IMR-90 (cell line): ENCODE results near the gene CRBN. TPM values are rescaled to one million over a fixed set of nuclear protein-coding genes. Genes with fewer than 3 reads are reported as not detected.
A peak's percentile ranks its signal among the peaks of the same experiment; 100 is the strongest.

Experiments
- ATAC-seq: fragments of 200-7000 bp; cut with Tn5 transposase; 2 replicates; pipeline ENCODE4 v1.9.1; 2020; ENCODE audit warnings: low read depth, mild to moderate bottlenecking, moderate library complexity
- BruUV-seq: library from RNA; stranded (reverse); fragments of 400-500 nt; replicated peaks from 2 replicates; lab custom pipeline; 2021; lab: Mats Ljungman, UMichigan
- CTCF ChIA-PET: fragments of 300-600 bp; formaldehyde crosslinking; extraction: SDS; loops from one replicate; lab custom pipeline; 2021; ENCODE audit warnings: antibody characterized with exemption; lab: Yijun Ruan, JAX
- POLR2A ChIA-PET: fragments of 300-600 bp; sonication (Branson Sonifier 250); formaldehyde crosslinking; loops from one replicate; lab custom pipeline; 2022; ENCODE audit warnings: antibody characterized with exemption; ENCODE audit not compliant: unreplicated experiment; lab: Charles Lee
- DNase-seq: peaks from one replicate; pipeline ENCODE4 v3.0.0; 2013
- H2AFZ ChIP-seq: replicated peaks from 2 replicates; pipeline ENCODE3; 2013; ENCODE audit warnings: low read length, mild to moderate bottlenecking; ENCODE audit not compliant: poor library complexity
- H2AK5ac ChIP-seq: 2 replicates; pipeline ENCODE4 v1.6.1; 2013; ENCODE audit warnings: low read depth, low read length, inconsistent platforms
- H2AK9ac ChIP-seq: replicated peaks from 2 replicates; pipeline ENCODE3; 2013; ENCODE audit warnings: mild to moderate bottlenecking, low read depth, low read length, moderate library complexity; ENCODE audit not compliant: poor library complexity
- H2BK120ac ChIP-seq: 2 replicates; pipeline ENCODE4 v1.6.1; 2013; ENCODE audit warnings: low read depth, low read length, inconsistent platforms
- H2BK15ac ChIP-seq: 3 replicates; pipeline ENCODE4 v1.6.1; 2013; ENCODE audit warnings: low read depth, low read length, inconsistent platforms
- H2BK20ac ChIP-seq: 2 replicates; pipeline ENCODE4 v1.6.1; 2013; ENCODE audit warnings: low read depth, mild to moderate bottlenecking, inconsistent platforms, low read length, moderate library complexity
- H2BK5ac ChIP-seq: 2 replicates; pipeline ENCODE4 v1.6.1; 2013; ENCODE audit warnings: mild to moderate bottlenecking, low read depth, low read length, inconsistent platforms; ENCODE audit not compliant: poor library complexity, severe bottlenecking
- H3K14ac ChIP-seq: replicated peaks from 2 replicates; pipeline ENCODE4 v1.6.1; 2013; ENCODE audit warnings: low read depth, low read length, inconsistent platforms
- H3K18ac ChIP-seq: 2 replicates; pipeline ENCODE4 v1.6.1; 2013; ENCODE audit warnings: low read depth, low read length, control low read depth
- H3K23ac ChIP-seq: 2 replicates; pipeline ENCODE4 v1.6.1; 2013; ENCODE audit warnings: low read depth, low read length, inconsistent platforms
- H3K27ac ChIP-seq: 2 replicates; pipeline ENCODE4 v1.5.1; 2013; ENCODE audit warnings: mild to moderate bottlenecking, control low read depth, low read length; ENCODE audit not compliant: insufficient read depth
- H3K27me3 ChIP-seq: 2 replicates; pipeline ENCODE4 v1.6.1; 2013; ENCODE audit warnings: low read length; ENCODE audit not compliant: control insufficient read depth, insufficient read depth
- H3K36me3 ChIP-seq: 2 replicates; pipeline ENCODE4 v1.6.1; 2013; ENCODE audit warnings: low read length, mixed read lengths; ENCODE audit not compliant: control insufficient read depth, insufficient read depth
- H3K4ac ChIP-seq: 2 replicates; pipeline ENCODE4 v1.6.1; 2013; ENCODE audit warnings: low read depth, low read length, inconsistent platforms
- H3K4me1 ChIP-seq: 2 replicates; pipeline ENCODE4 v1.6.1; 2013; ENCODE audit warnings: low read length, mixed read lengths; ENCODE audit not compliant: control insufficient read depth, insufficient read depth
- H3K4me2 ChIP-seq: 2 replicates; pipeline ENCODE4 v1.6.1; 2013; ENCODE audit warnings: low read depth, mild to moderate bottlenecking, control low read depth, low read length, moderate library complexity
- H3K4me3 ChIP-seq: 2 replicates; pipeline ENCODE4 v1.5.1; 2013; ENCODE audit warnings: low read depth, mild to moderate bottlenecking, control low read depth, low read length, moderate library complexity; ENCODE audit not compliant: insufficient read depth
- H3K56ac ChIP-seq: 2 replicates; pipeline ENCODE4 v1.6.1; 2013; ENCODE audit warnings: low read length, inconsistent platforms; ENCODE audit not compliant: insufficient read depth; ENCODE audit errors: extremely low read depth
- H3K79me1 ChIP-seq, 2 experiments: 2 replicates each; pipeline ENCODE4 v1.6.1; 2013; ENCODE audit warnings: low read length in 2 of 2, inconsistent platforms in 1 of 2, low read depth in 1 of 2
- H3K9ac ChIP-seq: 2 replicates; pipeline ENCODE4 v1.6.1; 2013; ENCODE audit warnings: low read depth, low read length, control low read depth
- H3K9me1 ChIP-seq: 2 replicates; pipeline ENCODE4 v1.6.1; 2013; ENCODE audit warnings: low read length, inconsistent platforms; ENCODE audit not compliant: insufficient read depth
- H3K9me3 ChIP-seq: 2 replicates; pipeline ENCODE4 v1.6.1; 2013; ENCODE audit warnings: low read length; ENCODE audit not compliant: control insufficient read depth, insufficient read depth
- H4K20me1 ChIP-seq: 2 replicates; pipeline ENCODE4 v1.6.1; 2013; ENCODE audit warnings: low read length, inconsistent platforms; ENCODE audit not compliant: insufficient read depth
- H4K5ac ChIP-seq: 2 replicates; pipeline ENCODE4 v1.6.1; 2013; ENCODE audit warnings: mild to moderate bottlenecking, low read depth, low read length, control low read depth
- H4K8ac ChIP-seq, 2 experiments: 2 replicates each; pipeline ENCODE4 v1.6.1; 2013; ENCODE audit warnings: low read depth in 2 of 2, low read length in 2 of 2, control low read depth in 1 of 2, inconsistent platforms in 1 of 2
- H4K91ac ChIP-seq: 2 replicates; pipeline ENCODE4 v1.6.1; 2013; ENCODE audit warnings: low read depth, low read length, inconsistent platforms; ENCODE audit not compliant: insufficient read depth
- FOS ChIP-seq: fragments of 150-350 bp; IDR thresholded peaks from 2 replicates; pipeline ENCODE4 v1.6.1; 2016; ENCODE audit warnings: low read depth, low read length
- MAFK ChIP-seq: IDR thresholded peaks from 2 replicates; pipeline ENCODE4 v1.6.1; 2012; ENCODE audit warnings: low read depth, low read length, improper control_type of control experiment
- MAZ ChIP-seq: IDR thresholded peaks from 2 replicates; pipeline ENCODE4 v1.6.1; 2012; ENCODE audit warnings: low read depth, mild to moderate bottlenecking, low read length, improper control_type of control experiment, moderate library complexity, borderline replicate concordance
- NFE2L2 ChIP-seq: fragments of 150-350 bp; IDR thresholded peaks from 2 replicates; pipeline ENCODE4 v1.6.1; 2016; ENCODE audit warnings: low read depth, mild to moderate bottlenecking, low read length
- RAD21 ChIP-seq: IDR thresholded peaks from 2 replicates; pipeline ENCODE4 v1.6.1; 2012; ENCODE audit warnings: low read length, improper control_type of control experiment
- RCOR1 ChIP-seq: IDR thresholded peaks from 2 replicates; pipeline ENCODE4 v1.6.1; 2012; ENCODE audit warnings: mild to moderate bottlenecking, low read length, improper control_type of control experiment; ENCODE audit not compliant: insufficient replicate concordance
- SMC3 ChIP-seq: fragments of 150-350 bp; IDR thresholded peaks from 2 replicates; pipeline ENCODE4 v1.6.1; 2016; ENCODE audit warnings: low read depth, mild to moderate bottlenecking, antibody characterized with exemption, low read length, moderate library complexity
- WGBS, 2 experiments: methylation state at CpG; one replicate each; pipeline versions ENCODE4 v1.1.5 to v1.1.7; 2013; ENCODE audit warnings: missing lambda C conversion rate in 2 of 2; ENCODE audit not compliant: insufficient read length in 1 of 2; ENCODE audit errors: extremely low coverage in 2 of 2; 5-methylcytosine and 5-hydroxymethylcytosine counted together
- dilution Hi-C: fragments of 300-500 bp; cut with HindIII; formaldehyde crosslinking; loops from one replicate; pipeline ENCODE4 v1.14.3; 2018; ENCODE audit warnings: low sequenced_read_pairs; ENCODE audit not compliant: unreplicated experiment
- in situ Hi-C: fragments of 300-500 bp; cut with MboI; formaldehyde crosslinking; loops from 3 replicates; pipeline ENCODE4 v1.14.3; 2019; ENCODE audit warnings: low sequenced_read_pairs, inconsistent platforms, mixed read lengths
- intact Hi-C: fragments of 100-400 bp; cut with micrococcal nuclease; formaldehyde crosslinking; loops from 2 replicates; pipeline ENCODE4 v1.10.0; 2022
- polyA plus RNA-seq, 3 experiments: library from polyadenylated mRNA; depleted of rRNA; stranded (reverse); fragments of >200 nt; gene quantifications; 2 replicates each; pipeline ENCODE4 v1.2.3, GENCODE V29; 2012; ENCODE audit warnings: low replicate concordance in 1 of 3
- total RNA-seq: library from RNA; depleted of rRNA; stranded (reverse); fragments of >200 nt; gene quantifications from 2 replicates; pipeline ENCODE4 v1.2.3, GENCODE V29; 2012
- TF ChIP-seq, protein P1 (sequence below): fragments of 150-350 bp; IDR thresholded peaks from 2 replicates; pipeline ENCODE4 v1.6.1; 2016; ENCODE audit warnings: low read depth, mild to moderate bottlenecking, low read length, moderate library complexity, borderline replicate concordance

The CRBN gene
- total and polyA plus RNA-seq, 2 of the 4 experiments (the other 2 are of a cell fraction), result 21.8 to 33.9 TPM

- no peaks in the 10 kb centered on the region for H3K36me3 ChIP-seq
- intact Hi-C loops, result no loop called here
- no peaks in the 10 kb centered on the region for H3K9me1 ChIP-seq
- DNase-seq (peak; percentile 1), ATAC-seq (no peak)
- H3K79me1 ChIP-seq, result peaks cover 9 to 13% of the 10 kb centered on the region in 2 experiments
- no peak overlapping the region for H3K14ac ChIP-seq
- H4K91ac ChIP-seq, result no peak overlapping the region
- WGBS, 2 experiments, result 57% methylated on average over 3 of the region's 9 CpGs; no CpG with 5 or more reads in 1 of the 2 experiments
- H2AFZ ChIP-seq, result no peak overlapping the region
- no peaks in the 10 kb centered on the region for H4K20me1 ChIP-seq
- H3K4ac ChIP-seq, result no peak overlapping the region
- in situ Hi-C loops, result no loop called here
- no peak overlapping the region for H3K23ac ChIP-seq
- H3K9ac ChIP-seq, result no peak overlapping the region
- no peak overlapping the region; a peak in 1 of 4 replicates for H4K8ac ChIP-seq
- H3K18ac ChIP-seq, result no peak overlapping the region
- H3K27me3 ChIP-seq, result no peaks in the 10 kb centered on the region
- no peak for TF ChIP-seq RAD21
- TF ChIP-seq, protein P1, sequence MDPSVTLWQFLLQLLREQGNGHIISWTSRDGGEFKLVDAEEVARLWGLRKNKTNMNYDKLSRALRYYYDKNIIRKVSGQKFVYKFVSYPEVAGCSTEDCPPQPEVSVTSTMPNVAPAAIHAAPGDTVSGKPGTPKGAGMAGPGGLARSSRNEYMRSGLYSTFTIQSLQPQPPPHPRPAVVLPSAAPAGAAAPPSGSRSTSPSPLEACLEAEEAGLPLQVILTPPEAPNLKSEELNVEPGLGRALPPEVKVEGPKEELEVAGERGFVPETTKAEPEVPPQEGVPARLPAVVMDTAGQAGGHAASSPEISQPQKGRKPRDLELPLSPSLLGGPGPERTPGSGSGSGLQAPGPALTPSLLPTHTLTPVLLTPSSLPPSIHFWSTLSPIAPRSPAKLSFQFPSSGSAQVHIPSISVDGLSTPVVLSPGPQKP, result no peak
- TF ChIP-seq SMC3, result no peak
- TF ChIP-seq MAZ, result no peak
- TF ChIP-seq MAFK, result no peak
- no peak for TF ChIP-seq FOS
- TF ChIP-seq RCOR1, result no peak
- no peak for TF ChIP-seq NFE2L2
- no peak overlapping the region for H4K5ac ChIP-seq
- H2BK120ac ChIP-seq, result no peak overlapping the region
- no peak overlapping the region for H3K56ac ChIP-seq
- no peak overlapping the region for H2BK20ac ChIP-seq
- POLR2A ChIA-PET, result no interaction called here
- H2BK15ac ChIP-seq, result no peak overlapping the region
- H3K4me1 ChIP-seq, result no peaks in the 10 kb centered on the region
- CTCF ChIA-PET, result no interaction called here
- BruUV-seq, result no TSS peak
- H3K9me3 ChIP-seq, result no peaks in the 10 kb centered on the region
- H3K4me2 ChIP-seq, result no peak overlapping the region
- H2AK5ac ChIP-seq, result no peak overlapping the region
- no peak overlapping the region for H3K4me3 ChIP-seq
- H2AK9ac ChIP-seq, result peak overlapping the region; percentile 79
- no peak overlapping the region for H2BK5ac ChIP-seq
- no peak overlapping the region for H3K27ac ChIP-seq
- dilution Hi-C loops, result no loop called here
Measured at GRCh38 chr3:3180456-3180855, 965 bp upstream of the CRBN start.
